Nucleus accumbens (tissue), 56 donors: Measurements from ENCODE around the gene SCAMP4.

Experiments used
- DNase-seq, 56 donors: peaks; one replicate each; lab custom pipeline; 2025; lab: John Stamatoyannopoulos, UW

SCAMP4 gene

DNA sequence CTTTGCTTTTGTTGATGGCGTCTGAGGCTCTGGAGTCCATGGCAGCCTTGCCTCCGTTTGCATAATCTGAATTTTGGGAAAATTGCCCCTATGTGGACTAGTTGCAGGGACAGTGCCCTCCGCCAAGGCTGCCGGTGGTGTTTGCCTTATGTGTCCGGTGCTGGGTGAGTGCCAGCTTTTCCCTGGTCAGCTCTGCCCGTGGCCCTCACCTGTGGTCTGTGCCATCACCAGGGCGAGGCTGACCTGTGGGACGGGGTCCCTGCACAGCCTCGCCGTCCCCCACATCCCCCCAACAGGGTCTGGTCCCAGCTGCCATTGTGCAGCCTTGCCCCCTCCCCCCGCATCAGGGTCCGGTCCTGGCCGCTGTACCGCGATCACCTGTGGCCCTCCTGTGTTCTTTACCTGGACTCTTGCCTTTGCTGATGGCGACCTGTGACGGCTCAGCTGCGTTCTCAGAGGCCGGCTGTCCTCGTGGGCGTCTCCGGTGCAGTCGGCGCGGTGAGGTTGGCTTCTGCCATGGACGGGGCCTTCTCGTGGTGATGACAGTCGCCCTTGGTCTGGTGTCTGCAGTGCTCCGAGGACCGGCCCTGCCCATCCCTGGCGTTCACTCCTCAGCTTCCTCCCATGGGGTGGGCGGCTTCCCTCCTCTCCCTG is 48.4 kb downstream of the SCAMP4 start:
- DNase-seq = no peak

DNA sequence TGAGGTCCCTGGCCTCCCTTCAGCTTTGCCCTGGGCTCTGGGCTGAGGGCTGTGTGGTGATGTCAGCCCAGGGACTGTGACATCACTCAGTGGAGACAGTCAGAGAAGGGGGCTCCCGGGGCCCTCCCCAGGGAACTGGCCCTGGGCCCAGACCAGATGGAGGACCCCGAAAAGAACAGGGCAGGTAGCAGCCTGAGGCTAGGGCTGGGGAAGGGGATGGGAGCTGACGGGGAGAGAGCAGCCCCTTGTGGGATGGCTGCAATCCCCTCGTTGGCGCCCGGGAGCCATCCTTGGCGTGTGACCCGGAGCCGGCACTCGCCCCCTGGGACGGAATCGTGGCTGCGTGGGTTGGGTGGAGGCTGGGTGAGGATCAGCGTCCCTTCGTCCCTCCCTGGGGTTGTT is 49.3 kb downstream of the SCAMP4 start:
- no peak for DNase-seq

DNA sequence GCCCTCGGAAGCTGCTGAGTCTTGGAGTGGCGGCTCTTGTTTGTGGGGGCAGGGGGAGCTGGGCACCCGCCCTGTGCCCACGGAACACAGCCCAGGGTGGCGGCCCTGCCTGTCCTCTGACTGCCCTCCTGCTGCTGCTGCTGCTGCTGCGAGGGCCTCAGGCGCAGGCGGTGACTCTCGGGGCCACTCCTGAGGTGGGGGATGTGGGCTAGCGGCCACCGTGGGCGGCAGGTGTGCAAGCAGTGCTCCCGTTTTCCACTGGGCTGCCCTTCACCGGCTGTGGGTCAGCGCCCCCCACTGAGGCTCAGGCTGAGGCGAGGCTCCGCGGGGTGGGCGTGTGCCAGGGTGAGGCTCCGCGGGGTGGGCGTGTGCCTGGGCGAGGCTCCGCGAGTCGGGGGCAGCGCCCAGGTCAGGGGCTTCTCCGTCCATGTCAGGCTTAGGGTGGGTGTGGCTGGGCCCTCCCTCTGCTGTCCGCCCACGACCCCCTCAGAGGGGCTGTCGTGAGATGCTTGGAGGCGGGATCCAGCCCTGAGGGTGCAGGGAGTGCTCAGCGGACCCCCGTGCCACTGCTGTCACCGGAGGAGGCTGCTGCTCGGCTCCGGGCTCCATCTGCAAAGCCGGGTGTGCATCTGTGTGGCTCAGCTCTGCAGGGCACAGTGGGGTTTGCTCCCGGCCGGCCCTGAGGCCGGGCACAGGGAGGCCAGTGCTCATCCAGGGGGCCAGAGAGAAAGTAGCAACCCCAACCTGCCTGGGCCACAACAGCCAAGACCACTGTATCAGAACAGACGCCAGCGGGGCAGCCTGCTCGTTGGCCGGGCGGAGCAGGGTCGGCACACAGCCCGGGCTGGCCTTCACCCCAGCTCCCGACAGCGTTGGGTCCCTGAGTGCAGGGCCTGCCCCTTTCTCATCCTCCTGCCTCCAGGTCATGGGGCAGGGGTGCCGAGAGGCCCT is 50.2 kb downstream of the SCAMP4 start:
- DNase-seq = peak in 8 of 56 donors; percentile 4 to 38 (median 21)

DNA sequence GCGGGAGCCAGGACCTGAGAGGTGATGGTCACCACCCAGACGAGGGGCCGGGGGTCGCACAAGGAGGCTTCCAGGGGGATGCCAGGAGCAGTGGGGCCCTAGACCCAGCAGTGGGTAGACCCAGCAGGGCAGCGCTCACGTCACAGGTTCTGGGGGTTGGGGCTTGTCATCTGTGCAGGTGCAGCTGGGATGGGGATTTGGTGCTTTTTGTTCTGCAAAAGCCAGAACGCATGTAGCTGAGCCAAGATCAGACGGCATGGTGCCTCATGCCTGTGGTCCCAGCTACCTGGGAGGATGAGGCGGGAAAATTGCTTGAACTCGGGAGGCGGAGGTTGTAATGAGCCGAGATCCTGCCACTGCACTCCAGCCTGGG is 50.9 kb downstream of the SCAMP4 start:
- DNase-seq = peak in 4 of 56 donors; percentile 17 to 41 (median 24)

DNA sequence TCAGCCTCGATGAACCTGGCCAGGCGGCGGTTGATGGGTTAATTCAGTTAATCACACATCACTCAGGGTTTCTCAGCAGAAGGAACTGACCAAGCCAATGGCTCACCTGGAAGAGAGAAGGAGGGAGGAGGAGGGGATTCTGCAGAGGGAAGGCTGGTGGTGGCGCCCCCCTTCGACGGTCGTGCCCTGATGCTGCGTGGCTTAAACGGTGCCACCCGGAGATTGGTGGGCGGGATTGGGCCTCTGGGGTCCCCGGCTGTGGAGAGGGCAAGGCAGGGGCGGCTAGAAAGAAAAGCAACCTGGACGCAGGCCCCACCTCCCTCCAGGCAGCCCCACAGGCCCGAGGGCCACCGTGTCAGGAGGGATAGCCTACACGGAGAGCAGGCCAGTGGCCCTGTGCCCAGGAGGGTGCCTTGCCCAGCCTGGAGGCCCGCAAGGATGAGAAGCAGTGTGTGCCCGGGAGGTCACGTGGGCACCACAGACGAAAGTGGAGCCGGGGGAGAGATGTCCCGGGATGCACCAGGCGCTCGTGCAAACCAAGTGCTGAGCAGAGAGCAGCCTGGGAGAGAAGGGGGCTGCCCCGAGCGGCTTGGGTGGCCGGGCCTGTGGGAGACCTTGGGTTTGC is 51.8 kb downstream of the SCAMP4 start:
- DNase-seq = peak; percentile 14 to 95 (median 80)

DNA sequence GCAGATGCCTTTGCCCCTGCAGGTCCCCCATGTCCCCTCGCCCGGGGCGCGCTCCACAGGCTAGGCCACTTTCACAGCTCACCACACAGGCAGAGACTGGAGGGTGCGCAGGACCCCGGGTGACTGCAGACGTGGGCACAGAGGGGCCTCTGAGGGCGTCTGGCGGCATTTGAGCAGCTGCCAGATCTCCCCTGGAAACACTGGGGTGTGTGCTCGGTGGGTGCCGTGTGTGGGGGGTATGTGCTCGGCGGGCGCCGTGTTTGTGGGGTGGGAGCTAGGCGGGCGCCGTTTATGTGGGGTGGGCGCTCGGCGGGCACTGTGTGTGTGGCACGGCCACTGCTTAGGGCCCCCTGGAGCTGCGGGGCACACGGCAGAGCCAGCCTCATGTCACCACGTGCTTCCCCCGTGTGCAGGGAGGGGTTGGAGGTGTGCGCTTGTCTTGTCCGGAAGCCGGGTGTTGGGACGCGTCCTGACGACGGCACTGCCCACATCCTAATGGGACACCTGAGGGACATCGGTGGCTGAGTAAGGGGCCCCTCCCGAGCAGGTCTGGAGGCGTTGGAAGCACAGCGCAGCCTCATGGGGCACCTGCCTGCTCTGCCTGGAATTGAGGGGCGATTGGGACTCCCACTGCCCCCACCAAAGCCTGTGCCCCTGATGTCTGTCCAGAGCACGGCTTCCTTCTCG is 52.5 kb downstream of the SCAMP4 start:
- DNase-seq = no peak

DNA sequence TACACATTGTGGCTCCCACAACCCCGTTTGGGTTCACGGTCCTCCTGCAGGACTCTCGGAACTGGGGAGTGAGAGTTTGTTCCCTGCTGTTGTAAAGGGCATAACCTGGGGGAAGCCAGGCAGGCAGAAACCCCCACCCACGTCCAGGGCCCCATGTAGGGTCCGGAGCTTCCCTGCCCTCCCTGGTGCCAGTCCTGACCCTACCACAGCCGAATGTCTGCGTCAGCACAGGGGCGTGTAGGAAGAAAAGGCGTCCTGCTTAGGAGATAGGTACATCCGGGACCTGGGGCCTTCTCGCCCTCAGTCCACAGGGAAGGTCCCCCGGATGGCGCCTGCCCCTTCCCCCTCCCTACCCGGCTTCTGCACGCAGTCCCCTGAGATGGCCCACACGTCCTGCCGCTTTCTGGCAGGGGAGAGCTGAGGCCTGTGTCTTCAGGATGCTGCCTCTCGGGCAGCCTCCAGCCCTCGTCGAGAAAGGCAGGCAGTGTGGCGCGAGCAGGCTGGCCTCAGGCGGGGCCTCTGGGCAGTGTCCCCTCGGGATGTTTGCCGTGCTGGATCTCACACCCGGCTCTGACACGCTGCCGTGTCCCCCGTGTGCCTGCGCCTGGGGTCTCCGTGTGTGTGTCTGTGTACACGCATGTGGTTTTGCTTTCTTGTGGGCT is 54.9 kb downstream of the SCAMP4 start:
- no peak for DNase-seq

DNA sequence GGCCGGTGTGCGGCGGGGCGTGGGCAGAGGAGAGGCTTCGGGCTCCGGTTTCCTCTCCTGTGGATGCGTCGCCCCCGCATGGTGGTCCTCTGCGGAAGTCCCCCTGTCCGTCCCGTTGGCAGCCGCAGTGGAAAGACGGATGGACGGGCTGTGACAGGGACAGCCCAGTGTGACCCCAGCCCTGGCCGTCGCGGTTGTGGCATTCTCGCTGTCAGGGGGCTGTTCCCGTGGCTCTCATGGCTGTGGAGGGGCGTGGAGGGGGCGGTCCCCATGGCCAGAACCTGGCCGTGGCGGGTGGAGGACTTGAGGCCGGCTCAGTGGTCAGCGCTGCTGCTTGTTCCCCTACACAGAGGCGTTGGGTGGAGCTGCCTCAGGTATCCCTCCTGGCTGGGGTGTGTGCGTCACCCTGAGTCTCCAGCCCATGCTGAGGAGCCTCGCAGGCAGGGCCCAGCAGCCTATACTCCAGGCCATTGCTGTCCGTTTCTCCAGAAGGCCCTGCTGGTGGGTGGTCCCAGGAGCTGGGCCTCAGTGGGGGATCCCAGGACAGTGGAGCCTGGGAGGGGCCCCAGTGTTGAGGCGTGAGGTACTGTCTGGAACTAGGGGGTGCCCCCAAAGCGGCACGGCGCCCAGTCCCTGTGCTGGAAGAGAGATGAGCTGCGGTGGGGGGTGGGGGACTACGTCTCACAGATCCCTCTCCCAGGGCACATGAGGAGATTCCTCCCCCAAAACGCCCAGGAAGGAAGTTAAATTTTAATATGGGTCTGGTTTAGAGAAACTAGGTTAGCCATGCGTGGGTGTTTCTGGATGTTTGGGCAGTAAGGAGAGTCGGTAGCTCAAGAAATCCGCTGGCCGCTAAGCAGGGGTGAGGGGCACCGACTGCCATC is 56.0 kb downstream of the SCAMP4 start:
- DNase-seq = no peak

DNA sequence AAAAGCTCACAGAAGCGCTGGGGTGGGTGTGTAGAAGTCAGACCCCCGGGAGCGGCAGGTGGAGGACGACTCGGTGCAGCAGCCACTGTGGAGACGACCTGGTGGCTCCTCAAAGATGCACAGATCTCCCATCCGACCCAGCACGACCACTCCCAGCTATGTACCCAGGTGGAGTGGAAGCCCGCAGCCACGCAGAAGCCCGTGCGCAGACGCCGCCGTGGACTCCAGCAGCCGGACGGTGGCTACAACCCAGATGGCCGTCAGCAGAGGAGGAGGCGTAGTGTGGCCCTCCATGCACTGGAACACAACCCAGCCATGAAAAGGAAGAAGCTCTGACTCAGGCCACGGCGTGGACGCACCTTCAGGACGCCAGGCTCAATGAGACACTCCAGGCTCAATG is 57.5 kb downstream of the SCAMP4 start:
- no peak for DNase-seq

DNA sequence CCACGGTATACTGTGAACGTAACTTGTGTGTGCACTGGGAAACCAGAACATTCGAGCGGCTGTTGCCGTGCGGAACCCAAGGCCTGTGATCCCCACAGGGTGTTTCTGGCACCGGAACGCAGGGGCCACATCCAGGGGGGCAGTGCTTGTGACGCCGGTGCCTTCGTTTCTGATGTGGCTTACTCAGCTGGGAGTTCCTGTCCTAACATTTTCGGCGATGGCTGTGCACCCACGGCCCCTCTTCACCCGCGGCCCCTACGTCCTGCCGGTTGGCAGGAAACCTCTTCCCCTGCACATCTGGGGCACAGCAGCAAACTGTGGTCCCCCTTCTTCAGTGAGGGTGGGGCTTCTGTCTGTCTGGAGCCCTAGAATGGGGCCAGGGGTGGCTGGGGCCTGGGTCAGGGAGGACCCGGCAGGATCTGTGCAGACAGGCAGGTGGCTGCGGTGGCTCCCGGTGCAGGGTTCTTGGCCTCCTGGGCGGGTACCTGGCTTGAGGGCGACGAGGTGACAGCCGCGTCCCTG is 61.9 kb downstream of the SCAMP4 start:
- no peak for DNase-seq

DNA sequence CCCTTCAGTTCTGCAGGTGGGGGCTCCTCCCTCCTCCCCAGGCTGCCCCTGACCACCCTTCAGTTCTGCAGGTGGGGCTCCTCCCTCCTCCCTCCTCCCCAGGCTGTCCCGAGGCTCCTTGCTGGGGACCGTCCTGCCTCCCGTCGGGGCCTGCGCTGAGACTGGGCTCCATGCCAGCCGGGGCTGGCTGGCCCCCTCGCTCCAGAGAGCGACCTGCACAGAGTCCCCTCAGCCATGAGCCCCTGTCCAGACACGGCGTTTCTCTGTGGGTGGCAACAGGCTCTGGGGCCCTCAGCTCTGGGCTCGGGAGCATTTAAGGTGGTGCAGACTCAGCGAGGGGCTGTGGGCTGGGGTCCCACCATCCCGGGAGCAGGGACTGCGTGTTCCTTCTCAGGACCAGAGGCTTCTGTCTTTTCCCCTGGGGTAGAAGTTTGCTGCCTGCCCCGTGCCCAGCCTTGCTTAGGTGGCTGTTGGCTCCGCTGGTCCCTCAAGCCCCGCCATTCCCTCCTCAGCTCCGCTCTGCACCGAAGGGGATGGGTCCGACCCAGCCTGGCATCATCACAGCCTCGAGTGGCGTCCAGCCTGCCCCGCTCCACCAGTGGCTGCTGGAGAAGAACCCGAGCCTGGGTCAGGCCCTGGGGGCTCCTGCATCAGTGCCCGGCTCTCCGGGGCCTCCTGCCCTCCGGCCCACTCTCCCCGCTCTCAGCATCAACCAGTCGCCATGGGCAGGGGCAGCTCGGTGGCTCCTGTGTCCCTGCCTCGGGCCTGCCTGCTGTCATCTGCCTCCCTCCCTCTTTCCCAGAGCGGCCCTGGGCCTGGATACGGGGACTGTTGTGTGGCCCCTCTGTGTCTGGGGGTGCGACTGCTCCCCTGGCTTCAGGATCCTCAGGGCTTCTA is 63.3 kb downstream of the SCAMP4 start:
- DNase-seq = no peak

DNA sequence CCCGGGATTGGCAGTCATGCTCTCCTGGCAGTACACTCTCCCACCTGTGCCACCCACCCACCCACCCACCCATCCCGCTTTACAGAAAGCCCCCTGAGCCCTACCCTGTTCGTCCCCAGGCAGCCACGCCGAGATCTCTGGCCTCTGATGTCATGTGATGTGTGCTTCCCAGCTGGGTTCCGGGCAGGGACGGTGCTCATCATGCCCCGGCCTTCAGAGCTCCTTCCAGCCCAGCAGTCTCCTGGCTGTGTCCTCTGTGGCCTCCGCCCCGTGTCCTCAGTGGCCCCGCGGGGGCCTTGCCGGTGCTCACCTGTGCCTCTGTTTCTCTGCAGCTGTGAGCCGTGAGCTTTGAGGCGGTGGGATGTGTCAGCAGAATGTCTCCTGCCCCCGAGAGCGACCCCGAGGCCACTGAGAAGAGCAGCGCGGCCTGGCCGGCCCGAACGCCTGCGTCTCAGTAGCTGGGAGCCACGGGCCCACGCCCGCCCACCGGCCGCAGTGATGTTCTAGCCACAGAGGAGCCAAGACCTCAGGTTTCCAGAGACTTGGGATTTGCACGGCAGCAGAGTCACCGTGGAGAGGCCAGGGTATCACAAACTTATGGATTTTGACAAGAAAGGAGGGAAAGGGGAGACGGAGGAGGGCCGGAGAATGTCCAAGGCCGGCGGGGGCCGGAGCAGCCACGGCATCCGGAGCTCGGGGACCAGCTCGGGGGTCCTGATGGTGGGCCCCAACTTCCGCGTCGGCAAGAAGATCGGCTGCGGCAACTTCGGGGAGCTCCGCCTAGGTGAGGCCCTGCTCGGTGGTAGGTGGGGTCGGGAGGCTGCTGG is 64.2 kb downstream of the SCAMP4 start:
- no peak for DNase-seq

DNA sequence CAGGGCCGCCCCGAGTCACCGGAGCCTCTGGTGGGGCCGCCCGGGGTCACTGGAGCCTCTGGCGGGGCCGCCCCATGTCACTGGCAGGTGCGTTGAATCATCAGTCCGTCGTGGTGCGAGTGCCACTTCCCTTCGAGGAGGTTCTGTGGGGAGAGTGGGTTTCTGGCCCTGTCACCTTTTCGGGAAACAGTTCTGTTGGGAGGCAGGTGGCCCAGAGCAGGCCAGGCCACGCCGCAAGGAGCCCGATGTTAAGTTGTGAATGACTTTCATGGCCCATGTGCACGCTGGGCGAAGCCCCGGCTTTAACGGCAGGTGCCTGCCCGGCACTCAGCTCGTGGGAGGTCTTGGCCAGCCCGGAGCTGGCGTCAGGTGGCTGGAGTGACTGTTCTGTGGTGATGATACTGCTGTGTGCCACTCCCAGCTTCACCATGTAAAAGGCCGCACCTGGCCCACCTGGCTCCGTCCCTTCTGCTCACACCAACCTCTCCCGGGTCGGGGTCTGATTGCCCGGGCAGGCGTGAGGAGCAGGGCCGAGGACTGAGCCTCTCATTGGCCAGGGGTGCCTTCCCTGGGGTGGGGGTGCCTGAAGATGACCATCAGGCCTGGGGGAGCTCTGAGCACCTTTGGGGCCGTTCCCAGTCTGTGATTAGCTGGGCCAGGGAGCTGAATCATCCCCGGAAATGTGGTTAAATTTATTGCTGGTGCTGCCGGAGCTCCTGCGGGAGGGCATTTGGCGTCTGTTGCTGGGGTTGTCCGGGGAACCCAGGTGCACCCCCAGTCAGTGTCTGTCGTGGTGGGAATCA is 65.0 kb downstream of the SCAMP4 start:
- no peak for DNase-seq

DNA sequence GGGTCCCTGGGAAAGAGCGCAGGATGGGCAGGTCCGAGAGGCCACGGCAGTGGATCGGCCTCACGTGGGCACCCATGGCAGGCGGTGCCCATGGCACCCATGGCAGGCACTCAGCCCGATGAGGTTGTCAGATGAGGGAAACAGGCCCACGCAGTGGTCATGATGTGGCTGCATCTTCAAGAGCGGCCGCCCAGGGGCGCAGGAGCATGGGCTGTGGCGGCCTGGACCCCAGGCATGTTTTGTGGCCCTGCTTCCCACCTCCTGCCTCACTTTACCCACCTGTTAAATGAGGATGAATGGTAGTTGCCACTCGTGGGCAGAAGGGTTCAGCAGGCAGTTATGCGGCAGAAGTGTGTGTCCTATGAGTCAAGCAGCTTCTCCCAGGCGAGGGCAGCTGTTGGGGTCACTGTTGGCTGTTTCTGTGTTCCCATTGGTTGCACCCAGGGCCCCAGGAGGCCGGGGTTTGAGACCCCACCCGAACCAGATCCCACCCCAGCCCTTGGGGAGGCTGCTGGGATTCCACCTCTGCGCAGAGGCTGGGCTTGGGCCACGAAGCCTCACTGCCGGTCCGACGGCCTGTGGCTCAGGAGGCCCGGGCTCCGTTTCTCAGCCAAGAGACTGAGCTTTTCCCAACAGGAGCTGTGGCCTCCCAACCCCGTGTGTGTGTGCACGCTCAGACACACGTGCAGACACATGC is 65.8 kb downstream of the SCAMP4 start:
- DNase-seq = no peak

DNA sequence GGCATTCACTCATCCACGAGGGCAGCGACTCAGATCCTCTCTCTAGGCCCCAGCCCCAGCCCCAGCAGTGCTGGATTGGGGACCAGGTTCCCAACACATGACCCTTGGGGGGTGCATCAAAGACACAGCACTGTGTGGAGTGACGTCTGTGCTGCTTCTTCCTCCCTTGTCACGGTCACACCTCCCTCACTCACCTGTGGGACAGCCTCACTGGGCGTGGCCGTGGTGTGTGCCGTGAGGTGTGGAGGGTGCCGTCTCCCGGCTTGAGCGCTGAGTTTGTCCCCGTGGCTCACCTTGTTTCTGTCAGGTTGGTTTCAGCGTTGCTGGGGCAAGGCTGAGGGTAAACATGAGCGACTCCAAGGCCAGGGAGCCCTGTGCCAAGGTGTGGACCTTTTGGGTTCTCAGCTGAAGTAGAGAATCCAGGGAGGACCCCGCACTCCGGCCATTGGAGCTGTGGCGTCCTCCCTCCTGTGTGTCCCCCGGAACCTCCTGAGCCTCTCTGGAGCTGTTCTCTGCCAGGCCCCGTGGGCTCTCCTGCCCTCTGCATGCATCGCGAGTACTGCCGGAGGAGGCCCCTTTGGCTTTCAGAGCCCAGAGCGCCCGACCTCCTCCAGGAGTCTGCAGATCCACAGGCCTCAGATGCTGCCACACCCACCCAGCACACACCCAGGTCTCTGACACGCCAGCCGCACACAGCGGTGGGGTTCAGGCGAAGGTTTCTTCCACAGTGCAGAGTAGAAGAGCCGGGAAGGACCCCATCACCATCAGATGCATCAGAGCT is 69.4 kb downstream of the SCAMP4 start:
- DNase-seq = no peak
